ENCODE results near the gene CSTPP1.
"Not testable (repeated sequence)": the region's sequence is repeated elsewhere in the genome, so short reads cannot be mapped to it uniquely, and the experiment has no call there.

Gene CSTPP1

GRCh38 chr11:46917109-46917761 is 19.3 kb upstream of the CSTPP1 start:
- DNase-seq (ENCODE audit: low read depth in 1 of 2, low spot score in 1 of 2): no peak
- no peak for TF ChIP-seq JUND (IDR thresholded peaks at IDR 0.05; ENCODE audit: low read depth)
- in situ Hi-C loops (cut with HindIII; ENCODE audit: low pct_unique_long_range_greater_than_20kb, low sequenced_read_pairs): no loop called here

GRCh38 chr11:46917762-46918082 is 18.8 kb upstream of the CSTPP1 start:
- TF ChIP-seq JUND (IDR thresholded peaks at IDR 0.05; ENCODE audit: low read depth): no peak
- no peak for DNase-seq (ENCODE audit: low read depth in 1 of 2, low spot score in 1 of 2)
- in situ Hi-C loops (cut with HindIII; ENCODE audit: low pct_unique_long_range_greater_than_20kb, low sequenced_read_pairs): no loop called here

DNA sequence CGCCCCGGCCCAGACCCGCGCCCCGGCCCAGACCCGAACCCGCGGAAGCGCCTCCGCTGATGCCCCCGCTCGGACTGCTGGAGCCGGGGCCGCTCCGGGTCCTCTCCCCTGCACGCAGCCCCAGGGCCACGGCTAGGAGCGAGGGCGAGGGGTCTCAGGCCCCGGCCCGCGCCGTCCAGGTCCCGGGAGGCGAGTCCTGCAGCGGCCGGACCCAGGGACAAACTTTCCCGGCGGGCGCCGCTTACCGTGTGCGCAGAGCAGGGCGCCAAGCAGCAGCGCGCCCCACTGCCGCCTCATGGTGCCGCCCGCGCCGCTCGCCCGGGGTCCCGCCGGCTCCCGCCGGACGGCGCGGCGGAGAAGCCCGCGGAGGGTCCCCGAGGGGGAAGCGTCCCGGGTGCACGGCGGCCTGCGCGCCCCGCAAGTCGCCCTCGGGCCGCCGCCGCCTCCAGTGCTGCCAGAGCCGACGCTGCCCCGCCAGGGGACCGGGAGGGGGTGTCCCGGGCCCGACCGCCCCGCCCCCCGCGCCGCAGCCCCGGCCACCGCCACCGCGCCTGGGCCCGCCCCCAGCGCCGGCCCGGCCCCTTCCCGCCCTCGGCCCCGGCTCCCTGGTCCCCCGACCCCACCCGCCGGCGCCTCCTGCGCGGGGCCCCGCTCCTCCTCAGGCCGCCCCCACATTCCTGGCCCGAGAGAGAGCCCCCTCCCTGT is 18.3 kb upstream of the CSTPP1 start, which contains the start of gene LRP4:
Gene LRP4, minus strand, starts transcription at position 468 of the 705 bp plus-strand sequence. Its CDS starts 171 bp downstream, at position 297.
- peak; percentile 33 to 64 for DNase-seq (ENCODE audit: low read depth in 1 of 2, low spot score in 1 of 2)
- TF ChIP-seq JUND (IDR thresholded peaks at IDR 0.05; ENCODE audit: low read depth): no peak
- in situ Hi-C loops (cut with HindIII; ENCODE audit: low pct_unique_long_range_greater_than_20kb, low sequenced_read_pairs): no loop called here

DNA sequence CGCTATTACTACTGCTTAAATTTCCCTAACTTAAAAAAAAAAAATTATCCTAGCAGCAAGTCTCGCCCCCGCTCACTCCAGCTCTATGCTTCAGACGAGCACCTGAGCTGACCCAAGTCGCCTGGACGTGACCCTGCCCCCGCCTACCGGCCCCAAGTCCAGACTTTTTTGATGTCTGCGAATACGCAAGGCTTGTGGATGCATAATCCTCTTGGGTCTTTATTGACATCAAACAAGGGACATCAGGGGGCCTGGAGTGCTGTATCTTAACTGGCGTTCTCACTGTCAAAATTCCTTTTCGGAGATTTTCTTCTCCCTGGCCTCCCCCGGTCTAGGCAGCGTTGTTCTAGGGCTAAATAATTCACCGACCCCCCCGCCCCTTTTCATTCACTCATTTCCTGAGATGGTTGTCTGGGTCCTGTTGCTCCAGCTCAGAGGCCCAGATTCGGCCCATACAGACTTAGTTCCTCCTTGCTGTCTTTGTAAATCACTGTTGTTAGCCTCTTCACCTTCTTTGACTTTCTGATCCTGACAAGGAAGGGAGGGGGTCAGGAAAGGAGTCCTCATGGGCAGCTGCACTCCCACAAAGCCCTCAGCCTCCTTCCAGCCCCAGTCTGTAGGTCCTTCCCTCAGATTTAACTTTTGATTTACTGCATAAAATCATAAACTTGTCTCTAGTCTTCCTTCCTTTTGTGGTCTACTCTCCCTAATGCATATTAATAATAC is 17.6 kb upstream of the CSTPP1 start:
- TF ChIP-seq JUND (IDR thresholded peaks at IDR 0.05; ENCODE audit: low read depth): no peak
- in situ Hi-C loops (cut with HindIII; ENCODE audit: low pct_unique_long_range_greater_than_20kb, low sequenced_read_pairs): no loop called here
- no peak for DNase-seq (ENCODE audit: low read depth in 1 of 2, low spot score in 1 of 2)

DNA sequence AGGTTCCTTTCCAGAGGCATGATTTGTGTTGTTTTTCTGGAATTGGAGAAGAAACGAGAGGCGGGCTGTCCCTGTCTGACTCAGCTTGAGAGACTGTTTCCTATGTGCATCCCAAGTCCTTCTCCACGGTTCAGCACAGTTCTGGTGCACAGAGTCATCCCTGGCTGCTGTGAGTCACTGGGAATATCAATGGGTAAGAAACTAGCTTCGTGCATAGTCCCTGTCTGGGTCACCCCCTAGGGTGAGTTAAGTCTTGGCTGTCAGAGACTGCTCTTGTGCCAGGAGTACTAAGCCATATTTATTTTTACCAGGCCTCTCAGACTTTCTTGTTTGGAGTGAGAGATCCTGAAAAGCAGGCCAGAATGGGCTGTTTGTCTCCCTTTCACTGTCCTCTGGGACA is 15.8 kb upstream of the CSTPP1 start:
- TF ChIP-seq JUND (IDR thresholded peaks at IDR 0.05; ENCODE audit: low read depth): no peak
- DNase-seq (ENCODE audit: low read depth in 1 of 2, low spot score in 1 of 2): no peak
- in situ Hi-C loops (cut with HindIII; ENCODE audit: low pct_unique_long_range_greater_than_20kb, low sequenced_read_pairs): no loop called here

DNA sequence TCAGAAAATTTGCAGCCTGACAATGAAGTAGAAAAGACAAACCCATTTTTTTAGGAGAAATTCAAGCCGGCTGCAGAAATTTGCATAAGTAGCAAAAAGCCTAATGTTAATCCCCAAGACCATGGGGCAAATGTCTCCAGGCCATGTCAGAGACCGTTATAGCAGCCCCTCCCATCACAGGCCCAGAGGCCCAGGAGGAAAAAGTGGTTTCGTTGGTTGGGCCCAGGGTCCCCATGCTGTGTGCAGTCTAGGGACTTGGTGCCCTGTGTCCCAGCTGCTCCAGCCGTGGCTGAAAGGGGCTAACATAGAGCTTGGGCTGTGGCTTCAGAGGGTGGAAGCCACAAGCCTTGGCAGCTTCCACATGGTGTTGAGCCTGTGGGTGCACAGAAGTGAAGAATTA is 8.6 kb upstream of the CSTPP1 start:
- DNase-seq (ENCODE audit: low read depth in 1 of 2, low spot score in 1 of 2); in situ Hi-C loops (cut with HindIII; ENCODE audit: low pct_unique_long_range_greater_than_20kb, low sequenced_read_pairs): not testable (repeated sequence)

GRCh38 chr11:46928701-46929100 is 7.9 kb upstream of the CSTPP1 start:
- DNase-seq (ENCODE audit: low read depth in 1 of 2, low spot score in 1 of 2); in situ Hi-C loops (cut with HindIII; ENCODE audit: low pct_unique_long_range_greater_than_20kb, low sequenced_read_pairs): not testable (repeated sequence)

DNA sequence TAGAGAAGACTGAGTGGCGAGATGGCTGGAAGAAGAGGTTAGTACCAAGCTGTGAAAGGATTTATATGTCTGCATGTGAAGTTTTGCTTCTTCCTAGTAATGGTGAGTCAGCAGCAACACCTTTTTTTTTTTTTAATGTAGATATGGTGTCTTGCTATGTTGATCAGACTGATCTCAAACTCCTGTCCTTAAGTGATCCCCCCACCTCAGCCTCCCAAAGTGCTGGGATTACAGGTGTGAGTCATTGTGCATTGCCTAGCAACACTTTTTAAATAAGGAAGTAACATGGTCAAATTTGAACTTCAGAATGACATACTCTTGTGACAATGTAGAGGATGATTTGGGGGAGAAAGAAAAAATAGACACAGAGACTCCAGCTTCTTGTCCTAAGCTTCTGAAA is 6.5 kb upstream of the CSTPP1 start:
- peak in 1 of 2 experiments; percentile 24 for DNase-seq (ENCODE audit: low read depth in 1 of 2, low spot score in 1 of 2)
- in situ Hi-C loops (cut with HindIII; ENCODE audit: low pct_unique_long_range_greater_than_20kb, low sequenced_read_pairs): no loop called here
- no peak for TF ChIP-seq JUND (IDR thresholded peaks at IDR 0.05; ENCODE audit: low read depth)

- TF ChIP-seq JUND (IDR thresholded peaks at IDR 0.05; ENCODE audit: low read depth): no peak
- DNase-seq (ENCODE audit: low read depth in 1 of 2, low spot score in 1 of 2): no peak
- in situ Hi-C loops (cut with HindIII; ENCODE audit: low pct_unique_long_range_greater_than_20kb, low sequenced_read_pairs): no loop called here
These were observed 5.6 kb downstream of the CSTPP1 start for GRCh38 chr11:46942172-46942571.

DNA sequence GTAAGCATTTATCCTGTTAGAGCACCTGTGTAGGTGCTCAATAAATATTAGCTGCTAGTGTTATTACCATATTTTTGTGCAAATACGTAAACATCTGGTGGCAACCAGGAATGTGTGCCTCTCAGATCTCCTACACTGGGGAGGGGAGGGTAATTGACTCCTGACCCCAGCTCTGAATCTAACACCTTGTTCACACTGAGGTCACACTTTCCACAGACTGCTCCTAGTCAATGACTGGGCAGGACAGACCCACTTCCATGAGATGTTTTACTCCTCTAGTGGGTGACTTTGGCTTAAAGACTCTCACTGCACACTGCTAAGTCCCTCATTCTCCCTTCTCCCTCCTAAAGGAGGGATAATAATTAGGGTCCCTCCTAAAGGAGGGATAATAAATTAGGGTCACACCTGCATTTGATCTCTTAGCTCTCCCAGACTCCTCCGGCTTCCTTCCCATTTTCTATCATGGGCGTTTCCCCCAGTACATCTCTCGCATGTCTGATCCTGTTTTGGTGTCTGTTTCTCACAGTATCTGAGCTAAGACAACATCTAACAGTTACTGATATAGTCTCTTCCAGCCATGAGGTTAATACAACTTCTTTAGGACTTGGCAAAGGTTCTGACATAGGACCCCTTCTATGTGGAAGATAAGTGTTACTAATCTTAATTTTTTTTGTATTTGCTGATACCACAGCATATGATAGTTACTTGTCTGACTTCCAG is 8.0 kb downstream of the CSTPP1 start:
- DNase-seq (ENCODE audit: low read depth in 1 of 2, low spot score in 1 of 2): no peak
- no peak for TF ChIP-seq JUND (IDR thresholded peaks at IDR 0.05; ENCODE audit: low read depth)

DNA sequence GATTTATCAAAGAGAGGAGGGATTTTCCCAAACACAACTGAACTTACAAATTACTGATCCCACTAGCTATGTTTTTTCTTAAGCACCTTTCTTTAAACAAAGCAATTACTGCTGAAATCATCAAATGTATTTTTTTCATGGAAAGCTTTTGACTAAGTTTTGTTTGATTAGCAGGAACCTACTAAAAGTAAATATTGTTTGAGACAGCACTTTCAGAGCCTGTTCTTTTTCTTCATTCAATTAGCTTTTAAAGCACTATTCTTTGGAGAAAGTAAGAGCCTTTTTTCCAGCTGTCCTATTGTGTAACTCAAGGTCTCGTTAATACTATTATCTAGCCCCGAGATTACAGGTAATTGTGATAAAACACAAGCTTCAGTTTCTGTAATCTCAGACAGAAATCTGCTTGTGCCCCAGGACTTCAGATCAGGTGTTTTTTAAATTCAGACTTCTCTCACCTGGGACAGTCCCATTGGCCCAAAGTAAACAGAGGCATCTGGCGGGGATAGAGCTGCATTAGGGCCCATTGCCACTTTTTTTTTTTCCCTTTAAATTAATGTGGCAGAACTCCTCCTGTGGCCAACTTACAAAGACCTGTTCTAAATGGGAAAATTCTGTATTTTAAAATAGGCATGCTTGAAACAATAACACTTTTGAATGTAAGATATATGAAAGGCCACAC is 11.0 kb downstream of the CSTPP1 start:
- TF ChIP-seq JUND (IDR thresholded peaks at IDR 0.05; ENCODE audit: low read depth): no peak
- in situ Hi-C loops (cut with HindIII; ENCODE audit: low pct_unique_long_range_greater_than_20kb, low sequenced_read_pairs): no loop called here
- DNase-seq (ENCODE audit: low read depth in 1 of 2, low spot score in 1 of 2): no peak

More for the DNA sequence above, 8.0 kb downstream of the CSTPP1 start:
- in situ Hi-C loops (cut with HindIII; ENCODE audit: low pct_unique_long_range_greater_than_20kb, low sequenced_read_pairs): no loop called here

All from T47D (cell line).